Body of pancreas (tissue), 4 donors: ENCODE results near the gene FBLL1.

Source experiments
- CTCF ChIP-seq, 7 experiments: fragments of 450-650 bp in 4 of 7; fragments of 200-600 bp in 3 of 7; sonication (generic) in 3 of 7; IDR thresholded peaks; one replicate each; pipeline ENCODE4 v1.5.1; 2016 to 2019; ENCODE audit warnings: antibody characterized with exemption in 7 of 7
- POLR2A ChIP-seq, 3 donors: fragments of 450-650 bp; IDR thresholded peaks; one replicate each; pipeline ENCODE4 v1.6.1; 2016; ENCODE audit warnings: antibody characterized with exemption in 3 of 3, mild to moderate bottlenecking in 2 of 3

DNA sequence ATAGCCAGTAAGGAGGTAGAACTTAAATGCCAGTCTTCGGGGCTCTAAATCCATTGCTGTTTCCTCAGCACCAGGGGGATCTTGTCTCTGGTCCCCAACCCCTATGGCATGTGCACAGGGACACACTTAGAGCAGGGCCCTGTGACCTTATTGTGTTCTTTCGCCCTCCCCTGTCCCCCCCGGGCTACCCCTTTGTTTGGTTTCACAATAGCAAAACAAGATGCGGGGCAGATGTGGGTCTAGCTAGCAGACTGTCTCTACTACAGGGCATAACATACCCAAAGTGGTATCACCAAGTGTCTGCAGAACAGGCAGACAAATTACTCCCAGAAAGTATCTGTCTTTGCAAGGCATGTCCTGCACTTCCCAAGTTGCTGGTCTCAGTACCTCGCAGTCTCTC lies 2.1 kb downstream of the FBLL1 start:
- TF ChIP-seq CTCF (IDR thresholded peaks at IDR 0.05), result no peak
- TF ChIP-seq POLR2A (IDR thresholded peaks at IDR 0.05), result no peak
